Testis (tissue), 2 donors: ENCODE results near the gene ECHS1.

ENCODE experiments used
- CTCF ChIP-seq, 3 experiments: fragments of 450-650 bp in 2 of 3; fragments of 200-600 bp in 1 of 3; sonication (generic) in 1 of 3; IDR thresholded peaks; one replicate each; pipeline ENCODE4 v1.5.1; 2016 to 2019; ENCODE audit warnings: antibody characterized with exemption in 3 of 3, mild to moderate bottlenecking in 2 of 3, moderate library complexity in 1 of 3
- POLR2A ChIP-seq: fragments of 450-650 bp; IDR thresholded peaks from one replicate; pipeline ENCODE4 v1.6.1; 2017; ENCODE audit warnings: antibody characterized with exemption, mild to moderate bottlenecking, moderate library complexity

DNA sequence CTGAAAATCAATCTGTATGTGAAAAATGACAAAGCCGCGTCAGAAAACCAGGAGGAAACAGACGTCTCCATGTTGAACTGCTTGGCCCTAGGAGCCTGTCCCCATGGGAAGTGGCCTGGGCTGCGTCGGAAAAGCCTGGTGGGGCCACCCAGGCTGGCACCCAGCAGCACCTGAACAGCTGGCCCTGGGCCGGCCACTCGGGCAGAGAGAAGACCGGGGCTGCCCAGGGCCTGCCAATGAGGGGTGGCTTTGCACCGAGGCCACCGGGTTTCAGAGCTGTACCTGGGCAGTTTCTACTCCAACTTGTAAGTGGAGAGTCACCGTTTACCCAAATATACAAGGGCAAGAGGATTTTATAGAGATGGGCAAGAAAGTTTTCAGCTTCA lies 14.2 kb downstream of the ECHS1 start:
- TF ChIP-seq POLR2A, result no peak
- TF ChIP-seq CTCF (IDR thresholded peaks at IDR 0.05), result no peak
